IPS-20b (cell line): Measurements from ENCODE around the gene HAUS7.

Experiments used
- H3K27ac ChIP-seq: one replicate; pipeline ENCODE4 v1.5.1; 2013; ENCODE audit warnings: low read length
- H3K27me3 ChIP-seq: 2 replicates; pipeline ENCODE4 v1.6.1; 2013; ENCODE audit warnings: mild to moderate bottlenecking, low read length, inconsistent platforms; ENCODE audit not compliant: insufficient read depth
- H3K36me3 ChIP-seq: 2 replicates; pipeline ENCODE4 v1.6.1; 2013; ENCODE audit warnings: low read depth, mild to moderate bottlenecking, inconsistent platforms, low read length, moderate library complexity; ENCODE audit not compliant: insufficient read depth
- H3K4me1 ChIP-seq: 2 replicates; pipeline ENCODE4 v1.6.1; 2013; ENCODE audit warnings: mild to moderate bottlenecking, control low read depth, inconsistent platforms, low read length, moderate library complexity; ENCODE audit not compliant: insufficient read depth
- H3K4me3 ChIP-seq: 2 replicates; pipeline ENCODE4 v1.5.1; 2013; ENCODE audit warnings: mild to moderate bottlenecking, low read length, inconsistent platforms
- H3K9ac ChIP-seq: 2 replicates; pipeline ENCODE4 v1.6.1; 2013; ENCODE audit warnings: low read depth, mild to moderate bottlenecking, inconsistent platforms, low read length, moderate library complexity
- H3K9me3 ChIP-seq: 2 replicates; pipeline ENCODE4 v1.6.1; 2013; ENCODE audit warnings: mild to moderate bottlenecking, low read depth, low read length, inconsistent platforms; ENCODE audit not compliant: insufficient read depth

The HAUS7 gene

DNA sequence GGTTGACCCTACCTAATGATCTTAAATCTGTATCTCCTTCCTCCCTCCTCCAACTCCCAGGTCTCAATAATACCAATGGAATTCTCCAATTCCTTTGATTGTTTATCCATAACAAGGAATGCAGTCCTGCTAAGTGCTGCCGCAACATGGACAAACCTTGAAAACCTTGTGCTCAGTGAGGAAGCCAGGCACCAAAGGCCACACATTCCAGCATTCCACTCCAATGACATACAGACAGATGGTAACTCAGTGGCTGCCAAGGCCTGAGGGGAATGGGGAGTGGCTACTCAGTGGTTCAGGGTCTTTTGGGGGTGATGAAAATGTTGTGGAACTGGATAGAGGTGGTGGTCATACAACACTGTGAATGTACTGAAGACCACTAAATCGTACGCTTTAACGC, 10.4 kb downstream of the HAUS7 start:
- Histone ChIP-seq H3K27me3 (no peaks in the 10 kb centered on the region), H3K36me3 (peaks cover 5% of the 10 kb centered on the region), H3K9me3 (no peaks in the 10 kb centered on the region), H3K9ac (no peak overlapping the region), H3K4me1 (no peaks in the 10 kb centered on the region), H3K27ac (no peak overlapping the region), H3K4me3 (no peak overlapping the region)

DNA sequence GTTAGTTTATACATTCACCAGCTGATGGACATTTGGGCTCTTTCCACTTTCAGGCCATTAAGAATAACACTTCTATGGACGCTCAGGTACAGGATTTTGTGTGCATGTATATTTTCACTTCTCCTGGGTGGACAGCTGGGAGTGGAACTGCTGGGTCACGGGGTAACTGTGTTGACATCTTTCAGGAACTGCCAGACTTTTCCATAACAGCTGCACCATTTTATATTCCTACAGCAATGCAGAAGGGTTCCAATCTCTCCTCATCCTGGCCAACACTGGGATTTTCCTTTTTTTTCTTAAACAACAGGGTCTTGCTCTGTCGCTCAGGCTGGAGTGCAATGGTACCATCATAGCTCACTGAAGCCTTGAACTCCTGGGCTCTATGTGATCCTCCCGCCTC, 11.9 kb downstream of the HAUS7 start:
- H3K4me1 ChIP-seq = no peaks in the 10 kb centered on the region
- H3K4me3 ChIP-seq = no peak overlapping the region
- no peak overlapping the region for H3K27ac ChIP-seq
- H3K36me3 ChIP-seq = no peaks in the 10 kb centered on the region; the same call in 1 of the 2 replicates
- H3K9me3 ChIP-seq = no peaks in the 10 kb centered on the region
- no peaks in the 10 kb centered on the region for H3K27me3 ChIP-seq
- H3K9ac ChIP-seq = no peak overlapping the region

DNA sequence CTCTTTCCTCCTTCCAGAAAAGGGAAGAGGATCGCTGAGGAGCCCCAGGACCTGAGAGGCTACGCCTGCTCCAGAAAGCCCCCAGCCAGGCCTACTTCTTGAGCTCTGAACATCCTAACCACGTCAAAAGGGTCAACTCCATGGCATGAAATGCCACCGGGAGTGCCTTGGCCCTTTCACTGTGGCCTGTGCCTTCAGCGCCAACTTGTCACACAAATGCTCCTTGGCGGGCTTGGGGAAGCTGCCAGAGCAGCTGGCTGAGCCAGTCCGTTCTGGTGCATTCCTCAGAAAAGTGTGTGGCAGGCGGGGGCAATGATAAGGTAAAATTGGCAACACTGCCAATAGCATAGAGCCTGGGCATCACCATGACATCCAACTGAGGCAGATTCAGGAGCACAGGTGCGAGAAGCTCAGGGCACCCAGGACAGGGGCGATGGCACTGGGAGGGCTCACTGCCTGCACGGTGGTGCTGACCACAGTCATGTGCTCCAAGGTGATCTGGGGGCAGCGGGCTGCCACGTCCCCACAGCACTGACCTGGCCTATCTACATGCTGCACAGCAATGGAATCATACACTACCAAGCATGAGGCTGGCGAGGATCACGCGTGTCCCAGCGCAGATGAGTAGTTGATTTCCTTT, 12.4 kb downstream of the HAUS7 start:
- H3K9ac ChIP-seq = no peak overlapping the region
- no peaks in the 10 kb centered on the region for H3K9me3 ChIP-seq
- H3K4me3 ChIP-seq = no peak overlapping the region
- H3K27me3 ChIP-seq = no peaks in the 10 kb centered on the region
- no peak overlapping the region for H3K27ac ChIP-seq
- H3K4me1 ChIP-seq = no peaks in the 10 kb centered on the region
- no peaks in the 10 kb centered on the region; the same call in 1 of the 2 replicates for H3K36me3 ChIP-seq

DNA sequence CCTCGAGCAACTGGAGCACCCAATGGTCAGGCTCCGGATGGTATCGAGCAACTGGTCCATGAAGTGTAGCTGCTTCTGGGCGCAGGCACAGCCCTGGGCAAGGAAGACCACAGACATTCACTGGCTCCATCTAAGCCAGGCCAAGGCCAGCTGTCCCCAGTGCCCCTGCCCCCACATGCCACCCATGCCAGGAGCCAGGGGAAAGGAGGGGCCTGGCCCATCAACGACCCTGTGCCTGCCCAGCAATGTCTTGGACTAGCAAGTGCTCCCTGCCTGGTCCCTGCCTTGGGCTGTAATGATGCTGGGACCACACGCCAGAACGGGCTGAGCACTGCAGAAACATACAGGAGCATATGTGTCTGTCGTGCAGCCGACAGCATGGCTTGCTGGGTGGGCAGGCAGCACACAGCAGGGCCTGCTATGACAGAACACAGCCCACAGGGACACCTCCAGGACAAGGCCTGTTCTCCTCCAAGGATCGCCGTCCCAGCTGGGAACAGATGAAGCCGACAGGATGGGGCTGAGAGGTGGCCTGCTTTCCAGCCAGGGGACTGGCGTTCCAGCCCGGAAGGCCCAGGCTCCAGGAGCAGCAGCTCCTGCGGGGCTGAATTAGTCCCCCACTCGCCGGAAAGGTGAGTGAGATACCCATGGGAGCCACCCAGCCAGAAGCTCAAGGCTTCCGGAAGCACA, 13.1 kb downstream of the HAUS7 start:
- Histone ChIP-seq H3K27ac (no peak overlapping the region), H3K9me3 (no peaks in the 10 kb centered on the region), H3K27me3 (no peaks in the 10 kb centered on the region), H3K9ac (no peak overlapping the region), H3K36me3 (peaks cover under 1% of the 10 kb centered on the region), H3K4me3 (no peak overlapping the region), H3K4me1 (no peaks in the 10 kb centered on the region)

DNA sequence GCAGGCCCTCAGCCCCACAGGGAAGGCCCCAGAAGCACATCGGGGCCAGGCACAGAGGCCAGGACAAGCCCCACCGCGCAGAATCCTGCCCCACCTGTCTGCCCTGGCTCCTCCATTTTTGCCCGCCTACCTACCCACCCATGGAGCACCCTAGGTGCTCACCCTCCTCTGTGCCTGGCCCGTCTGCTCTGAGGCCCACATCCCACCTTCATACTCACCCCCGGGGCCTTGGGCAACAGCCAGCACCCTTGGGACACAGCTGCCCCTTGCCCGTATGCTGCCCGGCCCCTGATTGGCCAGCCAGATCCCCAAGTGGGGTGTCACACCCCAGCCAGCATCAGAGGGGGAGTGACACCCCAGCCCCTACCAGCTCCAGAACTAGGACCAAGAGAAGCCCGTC, 13.7 kb downstream of the HAUS7 start:
- no peak overlapping the region for H3K9ac ChIP-seq
- H3K4me3 ChIP-seq = no peak overlapping the region
- no peaks in the 10 kb centered on the region for H3K27me3 ChIP-seq
- H3K4me1 ChIP-seq = no peaks in the 10 kb centered on the region
- no peaks in the 10 kb centered on the region for H3K9me3 ChIP-seq
- H3K36me3 ChIP-seq = peaks cover 5% of the 10 kb centered on the region
- no peak overlapping the region for H3K27ac ChIP-seq

DNA sequence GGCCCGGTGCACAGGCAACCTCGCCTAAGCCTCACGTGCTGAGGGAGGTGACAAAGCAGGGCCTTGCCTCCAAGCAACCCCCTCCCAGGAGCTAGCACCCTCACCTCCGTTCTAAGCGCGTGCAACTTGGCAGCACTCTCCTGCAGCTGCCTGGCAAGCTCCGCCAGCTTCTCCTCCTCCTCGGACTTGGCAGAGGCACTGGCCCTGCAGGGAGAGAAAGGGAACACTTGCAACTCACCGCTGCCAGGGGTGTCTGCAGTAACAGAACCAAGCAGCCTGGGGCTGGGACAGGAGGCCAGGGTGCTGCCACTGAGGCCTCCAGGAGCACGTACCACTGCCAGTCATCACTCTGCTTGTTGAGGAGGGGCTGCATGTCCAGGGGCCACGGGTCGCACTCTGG, 14.2 kb downstream of the HAUS7 start:
- Histone ChIP-seq H3K27me3 (no peaks in the 10 kb centered on the region), H3K27ac (no peak overlapping the region), H3K9ac (no peak overlapping the region), H3K4me1 (no peaks in the 10 kb centered on the region), H3K36me3 (peaks cover 5% of the 10 kb centered on the region), H3K9me3 (no peaks in the 10 kb centered on the region), H3K4me3 (no peak overlapping the region)

DNA sequence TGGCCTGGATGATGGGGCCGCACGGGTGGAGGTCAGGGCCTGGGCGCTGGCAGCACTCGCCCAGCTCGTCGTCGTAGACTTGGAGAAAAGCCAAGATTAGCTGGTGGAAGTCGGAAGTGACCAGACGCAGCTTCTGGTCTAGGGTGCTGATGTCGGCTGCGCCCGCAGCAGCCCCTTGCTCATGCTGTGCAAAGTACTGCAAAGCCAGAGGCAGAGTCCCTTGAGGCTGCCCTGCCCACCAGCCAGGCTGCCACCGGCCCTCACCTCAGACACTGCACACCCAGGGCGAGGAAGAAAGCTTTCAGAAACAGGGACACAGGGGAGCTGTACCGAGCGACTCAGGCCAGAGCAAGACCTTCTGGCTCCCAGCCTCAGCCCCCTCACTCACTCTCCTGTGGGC, 14.8 kb downstream of the HAUS7 start:
- H3K9ac ChIP-seq = no peak overlapping the region
- peaks cover 5% of the 10 kb centered on the region for H3K36me3 ChIP-seq
- no peaks in the 10 kb centered on the region for H3K4me1 ChIP-seq
- no peak overlapping the region for H3K4me3 ChIP-seq
- H3K27ac ChIP-seq = no peak overlapping the region
- no peaks in the 10 kb centered on the region for H3K9me3 ChIP-seq
- no peaks in the 10 kb centered on the region for H3K27me3 ChIP-seq

DNA sequence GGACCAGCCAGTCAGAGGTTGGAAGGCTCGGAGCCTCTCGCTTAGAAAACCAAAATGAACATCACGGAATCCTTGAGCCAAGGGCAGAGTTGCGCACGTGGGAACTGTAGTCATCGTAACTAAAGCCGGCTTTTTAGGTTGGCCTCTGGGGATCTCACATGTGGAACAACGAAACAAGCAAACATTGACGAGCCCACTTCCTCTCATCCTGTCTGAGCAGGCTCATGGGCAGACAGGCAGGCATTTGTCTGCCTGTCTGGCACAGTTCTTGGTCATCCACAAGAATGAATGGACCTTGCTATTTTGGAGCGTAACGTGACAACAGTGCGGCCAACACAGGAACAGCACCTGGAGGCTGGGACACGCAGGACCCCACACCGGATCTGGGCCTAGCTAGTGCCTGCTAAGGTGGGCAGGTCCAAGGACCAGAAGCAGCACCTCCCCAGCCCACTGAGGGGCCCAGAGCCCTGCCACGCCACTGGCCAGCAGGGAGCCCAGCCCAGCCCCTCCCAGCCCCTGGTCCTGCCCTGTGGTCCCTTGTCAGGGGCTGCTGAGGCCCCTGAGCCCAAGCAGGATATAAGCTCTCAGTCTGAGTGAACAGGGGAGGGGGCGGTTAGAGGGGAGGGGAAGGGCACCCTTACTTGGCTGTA, 15.3 kb downstream of the HAUS7 start:
- no peak overlapping the region for H3K9ac ChIP-seq
- H3K36me3 ChIP-seq = peaks cover 5% of the 10 kb centered on the region

DNA sequence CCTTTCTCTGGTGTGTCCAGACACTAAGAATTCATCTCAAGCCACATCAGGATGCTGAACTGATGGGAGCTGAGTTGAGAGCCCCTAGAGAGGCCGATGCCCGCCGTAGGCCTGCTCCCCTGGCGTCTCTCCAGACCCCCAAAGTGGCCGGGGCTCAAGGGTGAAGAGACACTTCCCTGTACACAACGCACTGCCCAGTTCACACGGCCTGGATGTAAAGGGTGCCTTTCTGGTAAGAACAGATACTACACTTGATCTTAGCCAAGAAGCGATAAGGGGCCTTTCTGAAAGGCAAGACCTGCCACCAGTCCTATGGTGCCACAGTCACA, 19.5 kb downstream of the HAUS7 start:
- Histone ChIP-seq H3K9ac (no peak overlapping the region), H3K9me3 (no peaks in the 10 kb centered on the region), H3K4me3 (no peak overlapping the region), H3K4me1 (no peaks in the 10 kb centered on the region), H3K36me3 (peaks cover 5% of the 10 kb centered on the region), H3K27ac (no peak overlapping the region), H3K27me3 (no peaks in the 10 kb centered on the region)

More for the DNA sequence above, 15.3 kb downstream of the HAUS7 start:
- Histone ChIP-seq H3K4me3 (no peak overlapping the region), H3K27ac (no peak overlapping the region), H3K27me3 (no peaks in the 10 kb centered on the region), H3K4me1 (no peaks in the 10 kb centered on the region), H3K9me3 (no peaks in the 10 kb centered on the region)

DNA sequence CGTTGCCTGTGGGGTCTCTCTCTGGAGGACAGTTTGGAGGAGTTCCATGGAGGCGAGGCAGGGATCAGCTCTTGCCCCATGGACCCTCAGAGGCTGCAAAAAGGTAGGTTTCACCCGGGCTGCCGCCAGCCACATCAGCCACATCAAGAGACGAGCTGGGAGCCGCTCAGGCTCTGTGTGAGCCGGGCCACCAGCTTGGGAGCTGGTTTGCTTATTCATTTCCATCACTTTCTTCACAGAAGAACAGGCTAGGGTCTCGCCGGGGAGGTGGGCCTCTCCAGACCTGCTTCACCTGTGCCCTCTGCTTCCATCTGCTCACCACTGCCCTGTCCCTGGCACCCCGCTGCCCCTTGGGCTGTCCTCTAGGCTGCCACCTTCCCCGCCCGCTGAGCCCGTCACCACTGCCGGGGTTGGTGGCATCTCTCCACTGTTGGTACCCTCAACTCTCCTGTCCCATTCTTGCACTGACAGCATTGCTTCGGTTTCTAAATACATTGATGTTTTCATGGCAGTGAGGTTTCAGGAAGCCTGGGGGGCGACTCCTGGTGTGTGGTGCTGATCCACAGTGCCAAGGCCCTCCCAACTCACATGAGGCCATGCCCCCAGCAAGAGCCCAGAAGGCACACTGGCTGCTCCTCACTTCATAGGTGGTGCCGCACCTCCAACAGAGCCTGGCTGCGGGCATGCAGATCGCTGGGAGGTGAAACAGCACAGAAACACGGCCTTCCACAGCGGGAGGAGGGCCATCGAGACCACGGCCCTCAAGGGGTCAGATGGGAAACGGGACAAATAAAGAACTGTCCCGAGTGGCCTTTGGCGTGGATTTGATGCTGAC, 20.0 kb downstream of the HAUS7 start:
- H3K9me3 ChIP-seq = no peaks in the 10 kb centered on the region

DNA sequence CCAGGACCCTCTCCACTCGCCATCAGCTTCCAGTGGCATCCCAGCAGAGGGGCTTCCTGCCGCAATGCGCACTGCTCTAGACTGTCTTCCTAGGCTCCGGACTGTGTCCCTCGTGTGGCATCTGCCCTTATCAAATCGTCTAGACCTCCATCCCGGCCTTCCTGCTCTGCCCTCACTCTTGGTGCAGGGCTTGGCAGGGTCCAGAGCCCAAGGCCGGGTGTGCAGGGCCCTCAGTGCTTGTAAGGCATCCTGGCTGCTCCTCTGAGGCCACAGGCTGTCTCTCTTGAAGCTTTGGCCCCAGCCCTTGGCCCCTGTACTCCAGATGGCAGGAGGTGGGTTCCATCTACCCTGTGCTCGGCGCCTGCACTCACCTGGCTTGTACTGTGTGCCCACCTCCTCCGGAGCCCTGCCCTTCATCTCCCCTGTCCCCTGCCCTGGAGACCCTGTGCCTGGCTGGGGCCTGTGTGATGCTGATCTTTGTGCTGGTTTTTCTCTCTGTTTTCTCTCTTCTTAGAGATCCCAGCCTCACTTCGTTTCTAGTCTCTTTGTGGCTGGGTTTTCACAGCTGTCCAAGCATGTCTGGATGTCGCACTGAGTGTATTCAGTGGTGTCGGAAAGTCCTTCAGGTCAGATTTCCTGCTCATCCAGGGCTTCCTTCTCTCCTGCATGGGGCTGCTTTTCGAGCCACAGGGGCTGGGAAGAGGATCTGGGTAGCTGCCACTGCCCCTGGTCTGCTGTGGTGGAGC, 20.8 kb downstream of the HAUS7 start:
- no peaks in the 10 kb centered on the region for H3K9me3 ChIP-seq
- H3K4me1 ChIP-seq = no peaks in the 10 kb centered on the region
- H3K27me3 ChIP-seq = no peaks in the 10 kb centered on the region
- H3K9ac ChIP-seq = no peak overlapping the region
- H3K27ac ChIP-seq = no peak overlapping the region
- no peak overlapping the region for H3K4me3 ChIP-seq
- H3K36me3 ChIP-seq = peaks cover 5% of the 10 kb centered on the region

More for the DNA sequence above, 20.0 kb downstream of the HAUS7 start:
- H3K9ac ChIP-seq = no peak overlapping the region
- H3K27me3 ChIP-seq = no peaks in the 10 kb centered on the region
- no peak overlapping the region for H3K4me3 ChIP-seq
- no peak overlapping the region for H3K27ac ChIP-seq
- peaks cover 5% of the 10 kb centered on the region for H3K36me3 ChIP-seq
- no peaks in the 10 kb centered on the region for H3K4me1 ChIP-seq
